Measurements from ENCODE around the gene CIC. TPM values are rescaled to one million over a fixed set of nuclear protein-coding genes. Genes with fewer than 3 reads are reported as not detected.
"Not testable (repeated sequence)": the region's sequence is repeated elsewhere in the genome, so short reads cannot be mapped to it uniquely, and the experiment has no call there.

The CIC gene
- total RNA-seq, 2 donors from 2014 or later: 110 to 115 TPM

GRCh38 chr19:42332059-42332458 is 63.0 kb downstream of the CIC start:
- Mint-ChIP-seq H3K4me3 (no peak overlapping the region), H3K9me3 (no peaks in the 10 kb centered on the region), H3K27ac (no peak overlapping the region), H3K4me1 (ENCODE audit: low read depth in 2 of 2) (peaks cover 12 to 15% of the 10 kb centered on the region in 2 donors), H3K27me3 (no peaks in the 10 kb centered on the region), H3K36me3 (no peaks in the 10 kb centered on the region)
- no peak for ATAC-seq
- no peak for DNase-seq (ENCODE audit: low spot score)

- Mint-ChIP-seq H3K27me3 (no peaks in the 10 kb centered on the region), H3K27ac (no peak overlapping the region), H3K4me1 (ENCODE audit: low read depth in 2 of 2) (peaks cover 2 to 8% of the 10 kb centered on the region in 2 donors), H3K4me3 (no peak overlapping the region), H3K9me3 (no peaks in the 10 kb centered on the region), H3K36me3 (no peaks in the 10 kb centered on the region)
- ATAC-seq: no peak
- DNase-seq (ENCODE audit: low spot score): no peak
Observed at GRCh38 chr19:42333018-42333417, 64.0 kb downstream of the CIC start.

GRCh38 chr19:42333975-42334696 is 65.1 kb downstream of the CIC start:
- Mint-ChIP-seq H3K27ac (no peak overlapping the region), H3K9me3 (no peaks in the 10 kb centered on the region), H3K4me1 (ENCODE audit: low read depth in 2 of 2) (peaks cover 0 to 2% of the 10 kb centered on the region in 2 donors), H3K36me3 (no peaks in the 10 kb centered on the region), H3K4me3 (no peak overlapping the region), H3K27me3 (no peaks in the 10 kb centered on the region)
- ATAC-seq (no peak), DNase-seq (ENCODE audit: low spot score) (no peak)

GRCh38 chr19:42334697-42335373 is 65.8 kb downstream of the CIC start:
- H3K27me3 Mint-ChIP-seq: no peaks in the 10 kb centered on the region
- H3K4me3 Mint-ChIP-seq: no peak overlapping the region
- no peak for ATAC-seq

DNA sequence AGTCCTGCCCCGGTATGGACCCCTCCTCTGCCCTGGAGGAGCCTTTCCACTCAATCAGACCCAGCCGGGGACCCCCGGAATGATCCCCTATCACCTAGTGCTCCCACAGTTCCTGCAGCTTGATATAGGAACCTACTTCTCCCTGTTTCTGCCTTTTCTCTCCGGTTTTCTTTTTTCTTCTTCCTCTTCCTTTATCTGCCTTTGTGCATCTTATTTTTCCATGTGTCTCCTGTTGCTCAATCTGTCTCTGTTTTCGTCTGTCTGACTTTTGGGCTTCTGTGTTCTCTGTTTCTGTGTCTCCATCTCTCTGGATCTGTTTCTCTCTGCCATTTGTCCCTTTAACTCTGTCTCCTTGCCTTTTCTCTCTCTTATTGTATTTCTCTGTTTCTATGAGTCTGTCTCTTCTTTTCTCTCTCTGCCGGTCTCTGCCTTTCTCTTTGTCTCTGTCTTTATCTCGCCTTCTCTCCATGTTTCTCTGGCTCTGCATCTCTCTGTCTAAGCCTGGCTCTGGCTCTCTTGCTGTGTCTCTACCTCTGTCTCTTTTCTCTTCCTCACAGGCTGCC is 66.4 kb downstream of the CIC start:
- no peaks in the 10 kb centered on the region for H3K36me3 Mint-ChIP-seq
- no peaks in the 10 kb centered on the region for H3K27me3 Mint-ChIP-seq
- no peaks in the 10 kb centered on the region for H3K9me3 Mint-ChIP-seq
- no peak overlapping the region for H3K27ac Mint-ChIP-seq
- DNase-seq (ENCODE audit: low spot score) (no peak), ATAC-seq (no peak)
- no peaks in the 10 kb centered on the region for H3K4me1 Mint-ChIP-seq (ENCODE audit: low read depth in 2 of 2)
- H3K4me3 Mint-ChIP-seq: no peak overlapping the region

More at GRCh38 chr19:42334697-42335373, 65.8 kb downstream of the CIC start:
- Mint-ChIP-seq H3K36me3 (no peaks in the 10 kb centered on the region), H3K9me3 (no peaks in the 10 kb centered on the region), H3K4me1 (ENCODE audit: low read depth in 2 of 2) (no peaks in the 10 kb centered on the region), H3K27ac (no peak overlapping the region)
- no peak for DNase-seq (ENCODE audit: low spot score)

DNA sequence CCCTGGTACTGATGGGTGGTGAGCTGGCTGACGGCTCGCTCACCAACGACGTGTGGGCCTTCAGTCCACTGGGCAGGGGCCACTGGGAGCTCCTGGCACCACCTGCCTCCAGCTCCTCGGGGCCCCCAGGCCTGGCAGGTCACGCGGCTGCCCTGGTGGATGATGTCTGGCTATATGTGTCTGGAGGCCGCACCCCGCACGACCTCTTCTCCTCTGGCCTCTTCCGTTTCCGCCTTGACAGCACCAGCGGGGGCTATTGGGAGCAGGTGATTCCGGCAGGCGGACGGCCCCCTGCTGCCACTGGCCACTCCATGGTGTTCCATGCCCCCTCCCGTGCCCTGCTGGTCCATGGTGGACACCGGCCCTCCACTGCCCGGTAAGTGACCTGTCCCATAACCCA is 66.9 kb downstream of the CIC start:
- DNase-seq (ENCODE audit: low spot score) (no peak), ATAC-seq (peak in 1 of 2 donors; percentile 39)
- Mint-ChIP-seq H3K4me1 (ENCODE audit: low read depth in 2 of 2) (no peaks in the 10 kb centered on the region), H3K27ac (no peak overlapping the region), H3K4me3 (no peak overlapping the region), H3K9me3 (no peaks in the 10 kb centered on the region), H3K27me3 (no peaks in the 10 kb centered on the region), H3K36me3 (no peaks in the 10 kb centered on the region)

- not testable (repeated sequence) for H3K27me3 Mint-ChIP-seq; ATAC-seq; H3K9me3 Mint-ChIP-seq; H3K36me3 Mint-ChIP-seq; H3K27ac Mint-ChIP-seq; H3K4me3 Mint-ChIP-seq; H3K4me1 Mint-ChIP-seq (ENCODE audit: low read depth in 2 of 2); DNase-seq (ENCODE audit: low spot score)
Observed at GRCh38 chr19:42339126-42339860, 70.2 kb downstream of the CIC start.

GRCh38 chr19:42339922-42340321 is 70.9 kb downstream of the CIC start:
- H3K27ac Mint-ChIP-seq; H3K9me3 Mint-ChIP-seq; H3K27me3 Mint-ChIP-seq; H3K36me3 Mint-ChIP-seq; DNase-seq (ENCODE audit: low spot score); ATAC-seq; H3K4me3 Mint-ChIP-seq; H3K4me1 Mint-ChIP-seq (ENCODE audit: low read depth in 2 of 2): not testable (repeated sequence)

DNA sequence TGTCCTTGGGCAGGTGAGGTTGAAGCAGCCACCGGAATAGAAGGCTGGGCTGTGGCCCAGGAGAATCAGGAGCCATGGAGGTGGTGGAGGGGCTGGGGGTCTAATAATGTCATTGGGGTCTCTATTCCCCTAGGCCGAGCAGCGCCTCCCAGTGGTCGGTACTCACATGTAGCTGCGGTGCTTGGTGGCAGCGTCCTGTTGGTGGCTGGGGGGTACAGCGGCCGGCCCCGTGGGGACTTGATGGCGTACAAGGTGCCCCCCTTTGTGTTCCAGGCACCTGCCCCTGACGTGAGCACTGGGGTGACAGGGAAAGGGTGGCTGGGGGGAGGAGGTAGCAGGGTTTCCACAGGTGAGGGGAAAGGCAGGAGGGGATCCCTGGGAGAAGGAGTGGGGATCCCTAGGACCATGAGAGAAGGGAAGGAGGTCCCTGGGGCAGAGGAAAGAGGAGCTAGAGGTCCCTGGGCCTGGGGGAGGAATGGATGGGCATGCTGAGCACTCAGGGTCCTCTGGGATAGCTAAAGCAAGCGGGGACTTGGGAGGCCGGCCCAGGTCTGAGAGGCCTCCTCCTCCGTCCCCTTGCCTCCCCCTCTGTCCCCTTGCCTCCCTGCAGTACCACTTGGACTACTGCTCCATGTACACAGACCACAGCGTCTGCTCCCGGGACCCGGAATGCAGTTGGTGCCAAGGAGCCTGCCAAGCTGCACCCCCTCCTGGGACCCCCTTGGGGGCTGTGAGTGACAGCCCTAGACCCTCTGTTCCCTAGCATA is 74.5 kb downstream of the CIC start:
- H3K9me3 Mint-ChIP-seq: no peaks in the 10 kb centered on the region
- no peak for DNase-seq (ENCODE audit: low spot score)
- no peaks in the 10 kb centered on the region for H3K27me3 Mint-ChIP-seq
- no peak overlapping the region for H3K4me3 Mint-ChIP-seq
- H3K27ac Mint-ChIP-seq: no peak overlapping the region
- H3K36me3 Mint-ChIP-seq: peaks cover 6% of the 10 kb centered on the region
- ATAC-seq: no peak
- peaks cover 0 to 3% of the 10 kb centered on the region in 2 donors for H3K4me1 Mint-ChIP-seq (ENCODE audit: low read depth in 2 of 2)

DNA sequence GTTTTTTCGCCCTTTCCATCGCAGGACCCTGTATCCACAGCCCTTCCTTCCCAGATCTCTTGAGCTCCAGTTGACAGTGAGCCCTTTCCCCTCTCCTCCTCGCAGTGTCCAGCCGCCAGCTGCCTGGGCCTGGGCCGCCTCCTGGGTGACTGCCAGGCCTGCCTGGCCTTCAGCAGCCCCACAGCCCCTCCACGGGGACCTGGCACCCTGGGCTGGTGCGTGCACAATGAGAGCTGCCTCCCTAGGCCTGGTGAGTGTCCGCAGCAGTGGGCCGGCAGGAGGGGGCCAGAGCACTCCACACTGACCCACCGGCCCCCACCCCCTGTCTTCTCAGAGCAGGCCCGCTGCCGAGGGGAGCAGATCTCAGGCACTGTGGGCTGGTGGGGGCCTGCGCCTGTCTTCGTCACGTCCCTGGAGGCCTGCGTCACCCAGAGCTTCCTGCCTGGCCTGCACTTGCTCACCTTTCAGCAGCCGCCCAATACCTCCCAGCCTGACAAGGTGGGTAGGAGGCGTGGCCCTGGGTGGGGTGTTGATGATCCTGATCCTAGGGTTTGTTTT is 75.4 kb downstream of the CIC start:
- H3K27ac Mint-ChIP-seq: no peak overlapping the region
- peaks cover 6% of the 10 kb centered on the region for H3K36me3 Mint-ChIP-seq
- no peaks in the 10 kb centered on the region for H3K9me3 Mint-ChIP-seq
- H3K27me3 Mint-ChIP-seq: no peaks in the 10 kb centered on the region
- peaks cover 0 to 3% of the 10 kb centered on the region in 2 donors for H3K4me1 Mint-ChIP-seq (ENCODE audit: low read depth in 2 of 2)
- no peak overlapping the region for H3K4me3 Mint-ChIP-seq
- DNase-seq (ENCODE audit: low spot score): no peak
- no peak for ATAC-seq

All from natural killer cell treated with Interleukin-12 subunit alpha and Interleukin-12 subunit beta and Interleukin-15 and Interleukin-18, amount 100 ng/mL, for 72 hours (primary cell).